ELR (cell line): ENCODE measurements around the gene KRT7.
"Not testable (repeated sequence)": the region's sequence is repeated elsewhere in the genome, so short reads cannot be mapped to it uniquely, and the experiment has no call there.

Source experiments
- DNase-seq: peaks from one replicate; pipeline ENCODE4 v3.0.0-alpha.2; 2015; ENCODE audit warnings: low read depth

Gene KRT7

DNA sequence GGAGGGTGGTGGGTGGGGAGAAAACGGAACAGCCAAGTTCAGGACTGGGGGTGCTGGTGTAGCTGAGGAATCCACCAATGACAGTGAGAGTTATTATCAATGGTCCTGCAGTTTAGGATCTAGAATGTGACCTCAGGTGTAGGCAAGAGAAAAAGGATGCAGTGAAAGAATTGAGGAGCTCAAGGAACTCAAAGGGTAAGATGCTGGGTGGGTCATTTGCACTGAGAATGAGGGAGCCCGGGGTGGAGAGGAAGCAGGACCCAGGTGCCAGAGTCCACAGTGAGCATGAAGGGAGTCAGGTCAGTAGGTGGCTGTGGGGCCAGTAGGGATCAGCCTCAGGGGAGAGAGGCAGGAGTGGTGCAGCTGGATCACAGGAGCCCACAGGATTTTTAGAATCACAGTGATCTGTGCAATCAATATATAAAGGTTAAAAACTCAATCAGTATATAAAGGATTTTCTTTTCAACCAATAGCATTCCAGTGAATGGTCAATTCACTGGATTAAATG, 3.2 kb upstream of the KRT7 start:
- DNase-seq, result no peak

DNA sequence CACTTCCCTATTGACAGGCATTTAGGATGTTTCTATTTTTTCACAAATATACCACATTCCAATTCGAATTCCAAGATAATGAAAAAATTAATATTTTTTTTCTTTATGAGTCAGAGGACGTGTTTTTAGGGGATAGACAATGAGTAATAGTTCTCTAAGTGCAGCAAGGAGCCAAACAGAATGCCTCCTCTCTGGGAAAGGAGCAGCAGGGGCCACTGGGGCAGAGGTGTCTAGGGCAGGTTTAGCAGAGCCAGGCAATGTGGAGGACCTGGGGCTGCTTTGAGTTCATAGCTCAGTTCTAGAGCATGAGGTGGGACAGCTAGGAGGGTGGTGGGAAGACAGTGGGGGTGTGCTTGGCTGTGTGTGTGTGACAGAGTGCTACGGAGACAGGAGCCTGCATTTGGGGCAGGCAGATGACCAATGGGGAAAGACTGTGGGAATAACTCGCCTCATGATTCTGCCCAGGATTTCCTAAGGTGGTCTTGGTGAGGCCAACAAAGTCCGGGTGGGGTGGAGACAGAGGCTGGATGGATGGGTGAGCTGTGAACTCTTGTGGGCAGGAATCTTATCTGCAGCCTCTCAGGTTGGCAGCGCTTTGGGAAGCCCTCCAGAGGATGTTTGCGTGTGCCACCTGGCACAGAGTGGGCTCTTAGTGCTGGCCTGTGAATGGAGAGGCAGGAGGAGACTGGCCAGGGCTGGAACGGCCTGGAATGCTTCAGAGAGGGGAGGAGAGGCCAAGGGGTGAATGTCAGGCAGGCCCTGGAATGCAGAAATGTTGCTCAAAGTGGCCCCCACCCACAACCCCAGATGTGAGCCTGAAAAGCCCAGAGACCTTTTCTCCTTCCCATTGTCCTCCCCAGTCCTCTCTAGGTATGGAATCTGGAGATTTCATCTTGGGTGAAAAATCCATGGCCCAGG, 2.4 kb upstream of the KRT7 start:
- DNase-seq, result peak; percentile 96

DNA sequence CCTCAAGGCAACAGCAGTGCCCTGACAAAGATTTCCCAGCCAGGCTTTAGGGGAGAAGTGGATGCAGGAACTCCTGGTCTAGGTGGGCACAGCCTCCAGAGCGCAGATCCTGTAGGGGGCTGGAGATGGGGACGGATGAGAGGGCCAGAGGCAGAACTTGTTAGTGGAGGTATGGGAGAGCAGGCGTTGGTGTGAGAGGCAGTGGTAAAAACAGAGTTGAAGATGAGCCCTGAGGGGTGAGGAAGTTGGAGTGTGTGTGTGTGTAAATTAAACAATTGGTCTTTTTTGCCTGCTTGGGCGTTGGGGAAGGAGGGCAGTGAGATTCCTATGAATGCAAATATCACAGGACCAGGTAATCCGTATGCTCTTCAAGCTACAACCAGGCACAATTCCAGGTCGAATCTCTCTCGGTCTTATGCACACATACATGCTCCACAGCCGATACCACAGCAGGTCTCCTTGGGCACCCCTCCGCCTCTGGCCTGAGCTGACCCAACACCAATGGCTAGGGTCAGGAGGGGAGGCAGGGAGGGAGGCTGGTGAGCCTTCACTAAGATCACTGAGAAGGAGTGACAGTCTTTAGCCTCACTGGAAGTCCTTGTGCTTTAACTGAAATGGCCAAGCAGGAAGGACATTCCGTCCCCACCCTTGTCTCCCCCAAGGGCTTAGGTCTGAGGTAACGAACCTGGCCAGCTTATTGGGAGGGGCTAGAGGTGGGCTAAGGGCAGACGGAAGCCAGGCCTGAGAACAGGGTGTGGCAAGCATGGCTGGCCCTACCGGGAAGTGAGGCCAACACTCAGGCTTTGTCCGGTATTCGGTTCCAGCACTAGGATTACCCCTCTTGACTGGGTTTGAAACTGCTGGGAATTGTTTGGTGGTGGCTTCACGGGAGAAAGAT, 1.5 kb upstream of the KRT7 start:
- no peak for DNase-seq

DNA sequence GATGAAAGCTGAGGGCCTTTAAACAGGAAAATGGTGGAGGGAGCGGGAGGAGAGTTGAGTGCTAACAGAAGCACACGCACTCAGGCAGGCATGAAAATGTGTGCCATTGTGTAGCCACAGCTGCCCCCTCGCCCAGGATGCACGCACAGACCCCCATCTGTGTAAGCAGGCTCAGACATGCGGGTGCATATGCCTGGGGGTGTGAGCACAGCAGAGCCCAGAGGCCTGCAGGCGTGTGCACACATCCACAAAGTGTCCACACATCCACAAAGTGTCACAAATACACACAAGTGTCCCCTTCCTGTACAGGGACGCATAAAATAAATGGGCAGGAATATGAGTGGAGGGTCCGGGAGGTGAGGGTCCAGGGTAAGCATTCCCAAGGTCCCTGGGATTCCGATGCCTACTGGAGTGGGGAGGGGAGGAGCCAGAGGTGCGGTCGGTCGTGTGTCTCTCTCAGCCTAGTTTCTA, 805 bp upstream of the KRT7 start:
- no peak for DNase-seq

DNA sequence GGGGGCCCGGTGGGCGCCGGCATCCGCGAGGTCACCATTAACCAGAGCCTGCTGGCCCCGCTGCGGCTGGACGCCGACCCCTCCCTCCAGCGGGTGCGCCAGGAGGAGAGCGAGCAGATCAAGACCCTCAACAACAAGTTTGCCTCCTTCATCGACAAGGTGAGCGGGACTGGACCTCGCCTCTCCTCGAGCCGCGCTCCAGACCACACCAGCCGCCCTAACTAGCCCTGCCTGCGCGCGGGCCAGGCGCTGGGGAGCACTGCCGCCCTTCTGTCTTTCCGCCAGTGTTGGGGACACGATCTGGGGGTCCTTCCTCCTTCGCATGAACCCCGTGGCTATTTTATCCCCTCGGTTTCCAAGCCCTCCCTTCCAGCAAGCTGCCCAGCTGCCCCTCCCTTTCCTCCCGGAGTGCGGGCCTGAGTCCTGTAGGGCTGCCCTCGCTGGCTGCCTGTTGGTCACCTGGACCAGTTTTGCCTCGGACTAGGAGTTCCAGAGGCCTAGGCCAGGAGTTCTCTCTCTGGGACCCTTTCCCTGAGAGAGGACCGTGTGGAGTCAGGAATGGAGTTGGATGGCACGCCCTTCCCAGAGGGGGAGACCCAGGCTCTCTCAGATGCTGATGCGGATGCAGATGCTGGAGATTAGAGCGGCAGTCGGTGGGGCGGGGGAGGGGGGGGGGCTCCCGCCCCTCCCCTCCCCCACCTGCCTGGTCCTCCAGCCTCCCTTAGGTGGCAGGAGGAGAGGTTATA, 592 bp downstream of the KRT7 start:
- DNase-seq, result peak; percentile 39

DNA sequence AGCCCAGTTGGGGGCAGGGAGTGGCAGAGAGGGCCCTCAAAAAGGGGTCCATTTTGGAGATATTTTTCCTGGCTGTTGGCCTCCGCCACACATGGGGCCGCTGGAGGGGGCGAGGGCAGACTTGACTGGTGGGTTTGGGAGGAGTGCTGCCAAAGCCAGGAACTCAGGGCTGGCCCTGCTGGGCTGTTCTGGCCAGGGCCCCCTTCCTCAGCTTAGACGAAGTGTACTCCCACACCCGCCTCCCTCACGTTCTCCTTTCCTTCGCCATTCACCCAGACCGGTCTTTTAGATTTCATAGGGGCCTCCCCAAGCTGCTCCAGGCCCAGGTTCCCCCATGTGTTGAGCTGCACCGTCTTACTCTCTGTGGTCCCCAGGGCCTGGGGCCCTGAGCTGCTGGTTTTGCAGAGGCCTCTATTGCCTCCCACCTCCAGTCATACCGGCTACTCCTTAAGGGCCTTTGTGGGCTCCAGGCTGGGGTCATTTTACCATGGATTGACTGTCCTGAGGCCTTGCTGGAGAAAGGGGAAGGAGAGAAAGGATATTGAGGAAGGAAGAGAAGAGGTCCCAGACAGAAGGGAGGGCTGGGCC, 1.3 kb downstream of the KRT7 start:
- no peak for DNase-seq

DNA sequence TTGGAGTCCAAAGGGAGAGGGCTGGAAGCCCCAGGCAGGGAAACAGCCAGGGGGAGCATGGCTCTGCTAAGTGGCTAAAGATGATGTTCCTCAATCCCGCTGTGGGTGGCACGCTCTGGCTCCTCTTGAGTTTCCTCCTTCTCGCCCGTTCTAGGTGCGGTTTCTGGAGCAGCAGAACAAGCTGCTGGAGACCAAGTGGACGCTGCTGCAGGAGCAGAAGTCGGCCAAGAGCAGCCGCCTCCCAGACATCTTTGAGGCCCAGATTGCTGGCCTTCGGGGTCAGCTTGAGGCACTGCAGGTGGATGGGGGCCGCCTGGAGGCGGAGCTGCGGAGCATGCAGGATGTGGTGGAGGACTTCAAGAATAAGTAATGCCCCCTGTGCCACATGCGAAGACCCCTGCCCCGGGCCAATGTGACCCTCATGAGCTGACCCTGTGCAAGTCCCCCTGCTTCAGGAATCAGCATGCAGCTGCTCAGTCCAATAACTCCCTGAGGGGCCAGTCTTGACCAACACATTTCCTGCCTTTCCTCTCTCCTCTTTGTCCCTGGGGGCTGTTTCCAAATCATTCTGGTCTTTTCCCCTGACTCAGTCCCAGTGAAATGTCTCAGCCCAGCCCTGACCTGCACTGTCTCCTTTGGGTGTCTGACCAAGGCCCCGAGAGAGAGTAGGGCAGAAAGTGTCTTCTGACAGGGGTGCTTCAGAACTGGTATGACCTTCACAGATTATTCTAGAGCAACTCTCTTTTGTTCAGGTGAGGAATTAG, 2.1 kb downstream of the KRT7 start:
- peak; percentile 79 for DNase-seq

DNA sequence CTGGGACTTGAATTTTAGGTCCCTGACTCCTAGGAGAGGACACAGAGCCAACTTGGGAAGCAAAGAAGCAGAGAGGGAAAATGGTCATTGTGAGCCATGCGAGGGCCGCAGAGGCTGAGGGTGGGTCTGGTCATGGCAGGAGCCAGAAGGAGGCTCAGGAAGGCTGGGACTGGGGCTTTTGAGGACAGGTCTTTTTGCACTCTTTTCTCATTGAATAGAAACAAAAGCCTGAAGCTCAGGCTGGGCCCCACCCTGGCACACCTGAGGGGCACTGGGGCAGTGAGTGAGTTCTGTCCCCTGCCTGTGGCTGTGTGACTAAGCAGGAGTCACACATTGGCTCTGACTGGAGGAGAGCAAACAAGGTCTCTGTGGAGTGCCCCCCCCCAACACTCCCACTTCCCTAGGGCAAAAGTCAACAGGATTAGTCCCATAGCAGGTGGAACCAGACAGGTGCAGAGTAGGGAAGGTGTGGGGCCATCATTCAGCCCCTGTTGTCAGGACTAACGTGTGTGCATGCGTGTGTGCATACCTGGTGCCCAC, 2.8 kb downstream of the KRT7 start:
- DNase-seq, result no peak

DNA sequence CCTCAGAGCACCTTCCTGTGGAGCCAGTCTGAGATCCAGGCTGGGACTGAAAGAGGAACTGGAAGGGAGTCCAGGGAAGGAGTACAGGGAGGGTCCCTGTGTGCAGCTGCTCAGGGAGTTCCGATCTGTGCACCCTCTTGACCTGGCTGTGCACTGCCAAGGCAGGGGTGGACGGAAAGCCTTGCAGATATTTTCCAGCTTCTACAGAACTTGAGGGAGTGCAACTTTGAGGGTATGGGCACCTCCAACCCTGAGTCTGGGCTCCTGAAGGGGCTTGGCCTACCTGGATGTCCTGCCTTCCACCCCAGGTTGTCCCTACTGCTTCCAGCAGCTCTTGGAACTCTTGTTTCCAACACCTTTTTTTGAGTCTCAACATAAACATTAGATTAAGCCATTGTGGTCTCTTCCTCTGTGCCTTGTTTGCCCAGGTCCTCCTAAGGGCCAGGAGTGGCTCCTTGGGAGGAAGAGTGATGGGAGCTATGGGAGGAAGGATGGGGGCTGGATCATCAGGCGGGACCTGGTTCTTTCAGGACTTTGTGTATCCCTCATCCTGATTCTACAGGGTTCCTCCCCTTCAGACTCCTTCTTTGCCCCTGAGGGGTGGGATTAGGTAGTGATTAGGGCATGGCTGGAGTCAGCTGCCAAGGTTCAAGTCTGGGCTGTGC, 3.5 kb downstream of the KRT7 start:
- no peak for DNase-seq

DNA sequence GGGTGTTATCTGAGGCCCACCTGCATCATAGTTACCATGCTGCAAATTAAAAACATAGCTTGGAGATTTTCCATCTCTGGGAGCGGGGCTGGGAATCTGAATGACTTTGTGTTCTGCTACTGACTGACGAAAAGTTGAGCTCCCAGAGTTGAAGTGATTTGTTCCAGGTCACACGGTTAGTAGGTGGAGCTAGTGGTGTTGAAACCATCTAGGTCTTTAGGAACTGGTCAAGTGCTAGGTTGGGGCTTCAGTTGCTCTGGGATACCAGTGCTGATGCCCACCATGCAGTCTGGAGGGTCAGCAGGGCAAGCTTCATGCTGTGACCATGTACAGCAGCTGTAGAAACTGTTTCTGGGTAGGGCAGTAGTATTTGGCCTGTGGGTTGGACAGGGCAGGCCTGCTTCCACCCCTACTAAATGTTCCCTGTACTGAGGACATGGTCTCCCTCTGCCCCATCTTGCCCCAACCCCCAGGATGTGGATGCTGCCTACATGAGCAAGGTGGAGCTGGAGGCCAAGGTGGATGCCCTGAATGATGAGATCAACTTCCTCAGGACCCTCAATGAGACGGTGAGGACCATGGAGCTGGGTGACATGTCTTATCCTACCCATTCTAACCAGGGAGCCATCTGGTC, 5.3 kb downstream of the KRT7 start:
- no peak for DNase-seq

DNA sequence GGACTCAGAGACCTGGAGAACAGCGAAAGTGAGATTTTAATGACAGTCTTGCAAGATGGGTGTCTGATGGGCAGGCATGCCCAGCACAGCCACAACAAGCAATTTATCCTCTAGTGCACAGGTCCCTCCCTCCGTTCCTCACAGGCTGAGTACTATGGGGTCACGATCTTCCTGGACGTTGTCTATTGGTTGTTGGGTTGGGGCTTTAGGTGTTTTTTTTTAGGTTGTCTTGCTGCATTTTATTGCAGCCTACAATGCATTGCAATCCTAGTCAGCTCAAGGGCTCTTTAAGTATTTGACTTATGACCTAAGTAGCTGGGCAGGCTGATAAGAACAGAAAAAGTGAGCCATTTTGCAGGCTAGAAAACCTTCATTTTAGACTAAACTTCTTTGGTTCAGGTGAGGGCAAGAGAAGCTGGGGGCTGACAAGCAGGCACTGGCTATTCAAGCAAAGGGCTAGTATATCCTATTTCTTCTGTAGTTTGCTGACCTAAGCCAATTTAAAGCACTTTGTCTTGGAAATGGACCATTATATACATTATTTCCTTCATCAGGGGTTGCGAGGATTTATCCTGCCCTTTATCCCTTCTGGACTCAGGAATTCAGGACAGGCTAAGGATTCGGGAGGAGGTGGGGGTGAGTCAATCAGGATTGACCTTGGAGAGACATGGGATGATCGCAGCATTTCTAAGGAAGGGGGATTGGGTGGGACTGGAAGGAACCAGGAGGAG, 6.0 kb downstream of the KRT7 start:
- DNase-seq, result no peak

DNA sequence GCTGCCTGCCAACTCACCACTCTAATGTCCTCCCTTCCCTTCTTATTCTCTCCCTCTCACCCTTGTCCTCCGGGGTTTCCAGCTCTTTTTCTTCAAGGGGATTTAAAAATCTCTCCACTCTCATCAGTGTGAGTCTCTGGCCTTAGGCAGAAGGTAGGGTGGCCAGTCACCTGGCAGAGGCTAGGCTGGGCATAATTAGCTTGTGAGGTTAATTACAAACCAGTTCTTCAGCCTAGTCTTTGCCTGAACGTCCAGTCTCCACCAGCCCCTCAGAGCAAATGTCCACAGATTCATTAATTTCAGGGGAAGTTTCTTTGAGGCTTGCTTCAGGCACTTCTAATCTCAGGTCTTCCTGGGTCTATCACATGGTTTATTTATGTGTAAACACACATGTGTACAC, 6.7 kb downstream of the KRT7 start:
- no peak for DNase-seq

DNA sequence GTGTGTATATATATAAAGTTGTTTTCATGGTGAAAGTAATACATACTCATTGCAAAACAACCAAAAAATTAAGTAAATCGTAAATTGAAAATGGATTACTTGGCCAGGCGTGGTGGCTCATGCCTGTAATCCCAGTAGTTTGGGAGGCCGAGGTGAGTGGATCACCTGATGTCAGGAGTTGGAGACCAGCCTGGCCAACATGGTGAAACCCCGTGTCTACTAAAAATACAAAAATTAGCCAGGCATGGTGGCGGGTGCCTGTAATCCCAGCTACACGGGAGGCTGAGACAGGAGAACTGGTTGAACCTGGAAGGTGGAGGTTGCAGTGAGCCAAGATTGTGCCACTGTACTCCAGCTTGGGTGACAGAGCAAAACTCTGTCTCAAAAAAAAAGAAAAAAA, 7.2 kb downstream of the KRT7 start:
- DNase-seq, result not testable (repeated sequence)

DNA sequence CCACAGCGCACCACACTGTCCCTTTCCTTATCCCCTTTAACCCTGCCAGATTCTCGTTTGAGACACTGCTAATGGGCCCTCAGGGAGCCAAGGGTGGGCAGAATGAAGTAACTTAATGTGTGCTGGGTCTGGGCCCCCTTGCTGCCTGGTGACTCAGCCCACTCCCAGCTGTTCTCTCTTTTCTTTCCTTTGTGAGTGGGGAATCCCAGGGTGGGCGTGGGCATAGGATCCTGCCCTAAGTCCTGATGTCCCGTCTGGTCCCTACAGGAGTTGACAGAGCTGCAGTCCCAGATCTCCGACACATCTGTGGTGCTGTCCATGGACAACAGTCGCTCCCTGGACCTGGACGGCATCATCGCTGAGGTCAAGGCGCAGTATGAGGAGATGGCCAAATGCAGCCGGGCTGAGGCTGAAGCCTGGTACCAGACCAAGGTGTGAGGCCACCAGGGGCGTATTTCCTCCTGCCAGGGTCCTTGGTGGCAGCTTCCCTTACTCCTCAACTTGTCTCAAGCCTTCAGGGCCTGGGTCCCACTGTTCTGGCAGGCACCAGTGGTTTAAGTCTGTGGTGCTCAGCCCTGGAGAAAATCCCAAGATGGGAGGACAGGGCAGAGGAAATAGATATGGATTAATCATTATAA, 8.3 kb downstream of the KRT7 start:
- DNase-seq, result no peak

DNA sequence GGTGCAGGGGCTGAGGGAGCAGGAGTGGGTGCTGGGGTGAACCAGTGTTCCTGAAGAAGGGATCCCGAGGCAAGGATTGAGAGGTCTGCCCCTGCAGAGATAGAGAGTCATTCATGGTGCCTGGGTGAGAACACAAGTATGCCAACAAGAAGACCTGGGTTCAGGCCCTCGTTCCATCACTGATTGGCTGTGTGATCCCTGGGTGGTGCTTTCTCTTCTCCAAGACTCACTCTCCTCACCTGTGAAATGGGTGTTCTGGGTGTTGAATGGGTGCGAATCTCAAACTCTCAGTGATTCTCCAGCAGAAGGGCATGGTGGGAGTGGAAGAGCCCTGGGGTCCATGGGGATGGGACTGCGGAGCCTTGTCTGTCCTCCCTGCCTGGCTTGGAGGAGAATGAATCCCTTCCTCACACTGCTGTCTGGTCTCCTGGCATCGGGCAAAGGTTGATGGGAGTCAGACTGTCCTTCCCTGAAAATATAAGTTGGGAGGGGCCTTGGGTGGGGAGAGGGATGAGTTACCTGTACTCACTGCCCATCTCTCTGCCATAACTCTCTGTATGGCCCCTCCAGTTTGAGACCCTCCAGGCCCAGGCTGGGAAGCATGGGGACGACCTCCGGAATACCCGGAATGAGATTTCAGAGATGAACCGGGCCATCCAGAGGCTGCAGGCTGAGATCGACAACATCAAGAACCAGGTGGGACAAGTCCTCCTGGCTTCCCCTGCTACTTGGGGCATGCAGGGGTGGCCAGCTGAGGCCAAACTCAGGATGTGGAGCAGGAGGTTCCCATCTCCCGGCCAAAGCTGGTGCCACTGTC, 9.6 kb downstream of the KRT7 start:
- DNase-seq, result no peak

DNA sequence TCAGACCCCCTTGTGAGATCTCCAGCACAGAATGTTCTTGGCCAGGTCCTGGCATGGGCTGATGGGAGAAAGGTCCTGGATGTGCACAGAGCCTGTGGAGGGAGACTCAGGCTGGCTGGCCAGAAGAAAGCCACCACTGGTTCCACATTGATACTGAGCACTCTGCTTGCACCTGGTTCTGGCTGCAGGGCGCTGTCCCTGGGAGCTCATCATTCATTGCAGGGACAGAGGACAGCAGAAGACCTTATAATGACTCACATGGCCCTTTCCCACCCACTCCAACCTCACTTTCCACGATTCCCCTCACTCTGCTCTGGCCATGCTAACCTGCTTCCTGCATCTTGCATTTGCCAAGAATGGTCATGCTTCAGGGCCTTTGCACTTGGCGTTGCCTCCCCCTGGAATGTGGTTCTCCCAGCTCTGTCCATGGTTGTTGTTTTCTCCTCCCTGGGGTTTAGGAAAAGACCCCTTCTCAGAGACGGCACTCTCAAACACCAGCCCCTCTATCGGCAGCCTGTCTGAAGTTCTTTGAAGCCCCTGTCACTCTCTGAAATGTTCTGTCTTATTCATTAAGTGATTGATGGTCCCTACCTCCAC, 10.3 kb downstream of the KRT7 start:
- peak; percentile 46 for DNase-seq
